Measurements from ENCODE around the gene DMXL1.
A peak's percentile ranks its signal among the peaks of the same experiment; 100 is the strongest.

The DMXL1 gene

DNA sequence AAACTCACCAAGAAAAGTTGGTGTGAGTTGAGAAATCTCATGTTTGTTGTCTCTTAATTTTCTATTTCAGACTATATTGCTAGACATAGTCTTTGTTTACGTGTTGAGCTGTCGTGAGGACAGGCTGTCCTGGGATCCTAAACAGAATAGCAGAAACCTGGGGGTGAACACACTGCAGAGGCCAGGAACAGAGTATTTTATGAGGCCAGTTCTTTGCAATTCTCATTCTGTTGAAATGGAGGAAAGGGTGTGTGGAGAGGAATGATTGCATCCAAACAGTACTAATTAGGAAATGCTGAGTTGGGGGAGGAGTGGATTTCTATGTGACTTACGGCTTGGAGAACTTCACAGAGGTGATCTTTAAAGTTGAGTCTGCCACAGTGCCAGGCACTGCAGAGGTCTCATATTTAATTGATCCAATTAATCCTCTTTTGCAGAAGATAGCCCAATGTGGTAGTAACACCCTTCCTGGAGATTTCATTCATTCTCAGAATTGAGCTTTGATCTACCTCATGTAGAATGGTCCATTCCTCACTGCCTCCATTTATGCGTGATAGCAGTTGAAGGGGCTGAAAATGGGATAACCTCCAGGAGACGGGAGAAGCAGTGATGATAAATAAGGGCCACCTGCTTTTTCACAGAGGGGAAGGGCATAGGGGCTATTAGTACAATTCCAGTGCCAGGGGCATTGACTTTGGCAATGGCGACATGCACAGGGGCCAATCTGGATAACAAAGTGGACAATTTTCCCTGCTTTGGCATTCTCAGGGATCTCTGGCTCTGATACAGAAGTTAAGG is 200.3 kb downstream of the DMXL1 start:
- DNase-seq, result peak; percentile 66

DNA sequence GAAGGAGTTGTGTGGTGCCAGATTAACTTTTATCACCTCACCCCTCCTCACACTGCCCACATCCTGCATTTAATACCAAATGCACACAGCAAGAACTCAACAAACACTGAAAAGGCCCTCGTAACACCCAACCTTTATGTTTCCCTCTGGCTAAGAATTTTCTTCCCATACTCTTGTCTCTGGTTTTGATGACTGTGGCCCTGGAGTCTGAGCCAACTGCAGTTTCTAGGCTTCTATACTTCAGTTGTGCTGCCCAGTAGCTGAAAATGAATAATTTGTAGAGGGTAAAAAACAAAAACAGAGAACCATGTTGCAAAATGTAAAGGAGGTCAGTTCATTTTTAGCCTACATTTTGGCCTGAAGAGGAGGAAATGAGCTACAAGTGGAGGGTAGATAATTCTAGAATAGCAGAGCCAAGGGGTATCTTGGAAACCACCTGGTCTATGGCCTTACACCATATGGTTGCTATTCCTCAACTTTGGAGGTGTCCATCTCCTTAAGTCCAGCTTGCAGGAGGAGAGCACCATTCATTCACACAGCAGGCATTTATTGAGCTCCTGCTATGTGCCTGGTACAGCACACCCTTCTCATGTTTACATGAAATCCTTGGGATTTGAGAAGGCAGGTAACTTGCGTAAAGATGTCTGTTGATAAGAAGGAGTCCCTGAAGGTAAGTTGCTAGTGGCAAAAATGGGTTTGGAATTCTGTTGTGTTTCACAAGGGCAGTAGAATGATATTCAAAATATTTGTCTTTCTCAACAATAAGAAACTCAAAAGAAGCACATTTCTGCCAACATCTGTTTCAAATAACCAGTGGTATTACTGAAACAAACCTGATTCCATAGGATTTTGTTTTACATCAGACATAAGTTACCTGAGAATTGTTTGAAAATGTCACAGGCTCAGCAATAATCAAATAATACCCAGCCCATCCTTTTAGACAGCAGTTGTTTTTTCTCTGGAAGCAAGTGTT is 201.2 kb downstream of the DMXL1 start:
- no peak for DNase-seq

DNA sequence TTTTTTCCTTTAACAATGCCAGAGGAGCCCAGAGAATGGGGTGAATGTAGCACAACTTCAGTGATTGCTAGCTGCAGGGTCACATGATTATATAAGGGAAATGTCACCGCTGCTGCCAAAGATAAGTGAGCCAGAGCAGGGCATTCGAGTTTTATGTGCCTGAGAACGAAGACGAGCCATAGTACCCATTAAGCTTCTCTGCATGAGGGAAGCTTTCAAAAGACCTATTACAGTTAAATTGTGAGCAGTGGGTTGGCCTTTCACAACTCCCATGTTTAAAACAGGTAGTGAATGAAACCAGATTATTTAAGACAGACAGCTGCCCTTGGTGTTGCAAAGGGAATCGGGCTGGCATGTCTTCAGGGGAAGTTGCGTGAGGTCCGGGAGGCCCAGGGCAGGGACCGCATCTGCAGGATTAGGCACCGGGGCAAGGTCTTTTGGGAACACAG is 202.5 kb downstream of the DMXL1 start:
- DNase-seq, result peak; percentile 88

DNA sequence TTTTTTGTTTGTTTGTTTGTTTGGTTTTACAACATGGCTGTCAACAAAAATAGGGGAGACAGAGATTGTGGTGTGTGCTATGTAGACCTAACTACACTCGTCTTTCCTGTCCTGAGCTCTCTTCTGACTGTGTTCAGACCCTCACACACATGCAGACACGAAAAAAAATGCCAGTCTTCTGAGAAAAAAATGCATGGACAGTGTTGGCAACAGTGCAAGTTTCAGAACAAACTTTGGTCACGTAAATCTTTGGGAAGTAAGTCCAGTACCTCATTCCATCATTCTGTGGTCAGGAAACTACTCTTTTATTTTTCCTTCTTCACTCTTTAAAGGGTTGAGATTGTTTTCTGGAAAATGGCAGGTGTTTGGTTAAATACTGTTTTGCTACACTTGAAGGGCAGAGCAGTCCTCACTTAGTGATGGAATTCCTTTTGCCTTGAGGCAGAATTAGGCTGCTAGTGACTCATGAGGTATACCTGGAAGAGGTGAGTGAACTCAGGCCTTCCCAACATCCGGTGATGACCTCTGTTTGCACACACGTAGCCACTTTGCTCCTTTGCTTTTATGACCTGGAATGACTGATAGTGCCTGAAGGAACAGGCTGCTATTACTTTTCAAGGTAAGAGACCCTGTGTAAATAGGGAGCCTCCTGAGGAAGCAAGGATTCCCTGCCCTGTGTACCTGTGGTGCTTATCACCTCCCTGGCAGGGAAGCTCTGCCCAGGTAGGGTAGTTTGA is 203.3 kb downstream of the DMXL1 start:
- no peak for DNase-seq

GRCh38 chr5:119274767-119275130 is 203.9 kb downstream of the DMXL1 start:
- no peak for DNase-seq

GRCh38 chr5:119275146-119275545 is 204.3 kb downstream of the DMXL1 start:
- no peak for DNase-seq

GRCh38 chr5:119275601-119276173 is 204.8 kb downstream of the DMXL1 start:
- no peak for DNase-seq

DNA sequence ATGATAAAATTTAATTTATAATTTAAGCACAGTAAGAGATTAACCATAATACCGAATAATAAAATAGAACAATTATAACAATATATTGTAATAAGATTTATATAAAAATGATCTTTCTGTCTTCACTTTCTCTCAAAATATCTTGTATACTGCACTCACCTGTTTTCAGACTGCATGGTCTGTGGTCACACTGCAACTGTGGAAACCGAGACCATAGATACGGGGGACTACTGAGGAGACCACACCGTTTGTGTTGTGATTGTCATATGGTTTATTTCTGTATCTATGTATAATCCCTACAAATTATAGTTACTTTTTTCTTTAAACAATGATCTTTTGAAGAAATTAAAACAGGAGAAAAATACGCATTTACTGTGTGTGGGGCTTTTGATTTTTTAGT is 206.1 kb downstream of the DMXL1 start:
- no peak for DNase-seq

DNA sequence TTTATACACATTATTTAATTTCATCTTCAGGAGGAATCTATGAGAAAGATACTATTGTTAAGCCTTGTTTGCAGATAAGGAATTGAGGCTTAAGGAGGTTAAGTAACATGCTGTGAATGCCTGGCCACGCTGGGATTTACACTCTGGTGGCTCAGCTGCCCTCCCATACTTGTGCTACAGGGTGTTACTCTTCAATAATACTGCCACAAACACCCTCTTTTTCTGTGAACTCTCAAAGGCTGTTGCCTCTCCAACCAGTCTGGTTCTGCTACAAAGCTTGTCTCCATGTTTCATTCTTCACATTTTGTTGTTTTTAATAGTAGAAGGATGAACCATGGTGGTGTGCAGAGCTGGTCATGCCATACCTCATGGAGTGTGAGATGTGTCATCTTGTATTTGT is 208.2 kb downstream of the DMXL1 start:
- no peak for DNase-seq

GRCh38 chr5:119280380-119280779 is 209.5 kb downstream of the DMXL1 start:
- DNase-seq, result no peak

- DNase-seq, result no peak
Observed at GRCh38 chr5:119282628-119283027, 211.7 kb downstream of the DMXL1 start.

GRCh38 chr5:119284031-119284430 is 213.1 kb downstream of the DMXL1 start:
- DNase-seq, result no peak

- no peak for DNase-seq
Observed at GRCh38 chr5:119285070-119285916, 214.4 kb downstream of the DMXL1 start.

DNA sequence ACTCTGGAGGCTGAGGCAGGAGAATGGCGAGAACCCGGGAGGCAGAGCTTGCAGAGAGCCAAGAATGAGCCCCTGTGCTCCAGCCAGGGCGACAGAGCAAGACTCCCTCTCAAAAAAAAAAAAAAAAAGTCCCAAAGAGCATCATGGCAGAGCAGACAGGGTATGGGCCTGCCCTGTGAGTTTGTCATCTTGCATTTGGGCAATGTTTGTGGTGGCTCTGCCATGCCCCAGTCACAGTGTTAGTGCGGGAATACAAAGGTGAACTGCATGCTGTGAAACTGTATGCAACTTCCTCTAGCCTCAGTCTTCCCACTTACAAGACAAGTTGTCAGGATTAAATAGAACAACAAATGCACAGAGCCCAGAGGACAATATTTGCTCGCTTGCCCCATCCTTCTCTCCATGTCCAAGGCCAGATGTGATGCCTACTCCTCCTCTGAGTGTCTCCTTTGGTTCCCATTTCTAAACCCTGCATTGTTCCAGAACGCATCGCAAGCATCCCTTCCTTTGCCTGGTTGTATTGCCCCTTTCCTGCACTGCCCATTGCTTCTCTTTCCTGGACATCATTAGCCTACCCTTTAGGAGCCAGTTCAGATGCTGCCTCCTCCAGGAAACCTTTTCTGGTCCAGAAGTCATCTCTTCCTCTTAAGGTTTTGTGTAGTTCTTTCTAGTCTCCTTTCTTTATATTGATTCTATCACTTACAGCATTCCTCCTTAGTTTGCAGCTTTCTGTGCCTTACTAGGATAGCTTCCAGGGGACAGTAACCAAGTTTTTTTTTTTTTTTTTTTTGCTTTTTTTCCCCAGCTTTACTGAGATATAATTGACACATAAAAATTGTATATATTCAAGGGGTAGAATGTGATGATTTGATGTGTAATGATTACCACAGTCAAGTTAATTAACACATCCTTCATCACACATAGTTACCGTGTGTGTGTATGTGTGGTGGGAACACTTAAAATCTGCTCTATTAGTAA is 215.9 kb downstream of the DMXL1 start:
- DNase-seq, result no peak

DNA sequence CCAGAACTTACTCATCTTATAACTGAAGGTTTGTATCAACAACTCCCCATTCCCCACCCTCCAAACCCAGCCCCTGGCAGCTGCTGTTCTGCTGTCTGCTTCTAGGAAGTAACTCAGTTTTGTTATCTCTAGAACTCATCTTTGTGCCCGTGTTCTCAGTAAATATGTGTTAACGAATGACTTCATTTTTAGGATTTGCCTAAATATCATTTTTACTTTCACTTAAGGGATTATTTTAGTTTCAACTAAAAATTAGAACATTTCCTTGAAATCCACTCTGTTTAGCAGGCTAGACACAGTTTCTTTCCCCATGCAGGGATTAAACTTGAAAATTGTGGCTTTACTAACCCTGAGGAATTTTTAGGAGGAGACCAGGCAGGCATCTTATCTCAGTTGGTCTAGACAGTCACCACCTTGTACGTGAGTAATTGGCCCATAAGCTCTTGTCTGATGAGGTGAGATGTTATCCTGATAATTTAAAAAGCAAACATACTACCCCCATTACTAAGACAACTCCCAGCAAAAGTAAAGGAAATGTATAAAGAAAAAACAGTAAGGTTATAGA is 216.7 kb downstream of the DMXL1 start:
- DNase-seq, result no peak

GRCh38 chr5:119288379-119289033 is 217.6 kb downstream of the DMXL1 start:
- no peak for DNase-seq

GRCh38 chr5:119289438-119290044 is 218.7 kb downstream of the DMXL1 start:
- no peak for DNase-seq

GRCh38 chr5:119290161-119290569 is 219.3 kb downstream of the DMXL1 start:
- DNase-seq, result peak; percentile 41

GRCh38 chr5:119290607-119291006 is 219.7 kb downstream of the DMXL1 start:
- no peak for DNase-seq

Measured in GF-D8 (cell line).